HG03280 (cell line): ENCODE measurements around the gene IGFBP4.

Experiments
- ATAC-seq: cut with Tn5 transposase; IDR thresholded peaks from one replicate; pipeline ENCODE4 v1.9.1; 2021; ENCODE audit warnings: mild to moderate bottlenecking, moderate library complexity; ENCODE audit not compliant: unreplicated experiment

The IGFBP4 gene

GRCh38 chr17:40470932-40471828, 27.9 kb downstream of the IGFBP4 start:
- no peak for ATAC-seq

GRCh38 chr17:40471846-40472732, 28.8 kb downstream of the IGFBP4 start:
- ATAC-seq, result no peak

- no peak for ATAC-seq
These were observed 29.6 kb downstream of the IGFBP4 start for GRCh38 chr17:40472733-40473452.

GRCh38 chr17:40473573-40474365, 30.5 kb downstream of the IGFBP4 start:
- no peak for ATAC-seq

GRCh38 chr17:40474419-40475002, 31.3 kb downstream of the IGFBP4 start:
- ATAC-seq, result no peak

- ATAC-seq, result no peak
These were observed 32.1 kb downstream of the IGFBP4 start for GRCh38 chr17:40475234-40475908.

GRCh38 chr17:40477796-40478195, 34.5 kb downstream of the IGFBP4 start:
- ATAC-seq, result no peak

- no peak for ATAC-seq
These were observed 35.2 kb downstream of the IGFBP4 start for GRCh38 chr17:40478486-40478885.

GRCh38 chr17:40479754-40480480, 36.7 kb downstream of the IGFBP4 start:
- ATAC-seq, result no peak

- ATAC-seq, result no peak
These were observed 37.3 kb downstream of the IGFBP4 start for GRCh38 chr17:40480501-40481003.

GRCh38 chr17:40481106-40481505, 37.9 kb downstream of the IGFBP4 start:
- no peak for ATAC-seq

- ATAC-seq, result no peak
These were observed 39.5 kb downstream of the IGFBP4 start for GRCh38 chr17:40482722-40483121.

GRCh38 chr17:40483679-40484078, 40.4 kb downstream of the IGFBP4 start:
- ATAC-seq, result no peak

- ATAC-seq, result no peak
These were observed 41.2 kb downstream of the IGFBP4 start for GRCh38 chr17:40484285-40484972.

- no peak for ATAC-seq
These were observed 41.8 kb downstream of the IGFBP4 start for GRCh38 chr17:40484973-40485530.

GRCh38 chr17:40485851-40486521, 42.7 kb downstream of the IGFBP4 start:
- ATAC-seq, result no peak
